IMR-90 (cell line): ENCODE results near the gene ARMH1. TPM values are rescaled to one million over a fixed set of nuclear protein-coding genes. Genes with fewer than 3 reads are reported as not detected.

ENCODE experiments used
- ATAC-seq: fragments of 200-7000 bp; cut with Tn5 transposase; 2 replicates; pipeline ENCODE4 v1.9.1; 2020; ENCODE audit warnings: low read depth, mild to moderate bottlenecking, moderate library complexity
- BruUV-seq: library from RNA; stranded (reverse); fragments of 400-500 nt; replicated peaks from 2 replicates; lab custom pipeline; 2021; lab: Mats Ljungman, UMichigan
- CTCF ChIA-PET: fragments of 300-600 bp; formaldehyde crosslinking; extraction: SDS; loops from one replicate; lab custom pipeline; 2021; ENCODE audit warnings: antibody characterized with exemption; lab: Yijun Ruan, JAX
- POLR2A ChIA-PET: fragments of 300-600 bp; sonication (Branson Sonifier 250); formaldehyde crosslinking; loops from one replicate; lab custom pipeline; 2022; ENCODE audit warnings: antibody characterized with exemption; ENCODE audit not compliant: unreplicated experiment; lab: Charles Lee
- DNase-seq: peaks from one replicate; pipeline ENCODE4 v3.0.0; 2013
- H2AFZ ChIP-seq: replicated peaks from 2 replicates; pipeline ENCODE3; 2013; ENCODE audit warnings: low read length, mild to moderate bottlenecking; ENCODE audit not compliant: poor library complexity
- H2AK5ac ChIP-seq: 2 replicates; pipeline ENCODE4 v1.6.1; 2013; ENCODE audit warnings: low read depth, low read length, inconsistent platforms
- H2AK9ac ChIP-seq: replicated peaks from 2 replicates; pipeline ENCODE3; 2013; ENCODE audit warnings: mild to moderate bottlenecking, low read depth, low read length, moderate library complexity; ENCODE audit not compliant: poor library complexity
- H2BK120ac ChIP-seq: 2 replicates; pipeline ENCODE4 v1.6.1; 2013; ENCODE audit warnings: low read depth, low read length, inconsistent platforms
- H2BK15ac ChIP-seq: 3 replicates; pipeline ENCODE4 v1.6.1; 2013; ENCODE audit warnings: low read depth, low read length, inconsistent platforms
- H2BK20ac ChIP-seq: 2 replicates; pipeline ENCODE4 v1.6.1; 2013; ENCODE audit warnings: low read depth, mild to moderate bottlenecking, inconsistent platforms, low read length, moderate library complexity
- H2BK5ac ChIP-seq: 2 replicates; pipeline ENCODE4 v1.6.1; 2013; ENCODE audit warnings: mild to moderate bottlenecking, low read depth, low read length, inconsistent platforms; ENCODE audit not compliant: poor library complexity, severe bottlenecking
- H3K14ac ChIP-seq: replicated peaks from 2 replicates; pipeline ENCODE4 v1.6.1; 2013; ENCODE audit warnings: low read depth, low read length, inconsistent platforms
- H3K18ac ChIP-seq: 2 replicates; pipeline ENCODE4 v1.6.1; 2013; ENCODE audit warnings: low read depth, low read length, control low read depth
- H3K23ac ChIP-seq: 2 replicates; pipeline ENCODE4 v1.6.1; 2013; ENCODE audit warnings: low read depth, low read length, inconsistent platforms
- H3K27ac ChIP-seq: 2 replicates; pipeline ENCODE4 v1.5.1; 2013; ENCODE audit warnings: mild to moderate bottlenecking, control low read depth, low read length; ENCODE audit not compliant: insufficient read depth
- H3K27me3 ChIP-seq: 2 replicates; pipeline ENCODE4 v1.6.1; 2013; ENCODE audit warnings: low read length; ENCODE audit not compliant: control insufficient read depth, insufficient read depth
- H3K36me3 ChIP-seq: 2 replicates; pipeline ENCODE4 v1.6.1; 2013; ENCODE audit warnings: low read length, mixed read lengths; ENCODE audit not compliant: control insufficient read depth, insufficient read depth
- H3K4ac ChIP-seq: 2 replicates; pipeline ENCODE4 v1.6.1; 2013; ENCODE audit warnings: low read depth, low read length, inconsistent platforms
- H3K4me1 ChIP-seq: 2 replicates; pipeline ENCODE4 v1.6.1; 2013; ENCODE audit warnings: low read length, mixed read lengths; ENCODE audit not compliant: control insufficient read depth, insufficient read depth
- H3K4me2 ChIP-seq: 2 replicates; pipeline ENCODE4 v1.6.1; 2013; ENCODE audit warnings: low read depth, mild to moderate bottlenecking, control low read depth, low read length, moderate library complexity
- H3K4me3 ChIP-seq: 2 replicates; pipeline ENCODE4 v1.5.1; 2013; ENCODE audit warnings: low read depth, mild to moderate bottlenecking, control low read depth, low read length, moderate library complexity; ENCODE audit not compliant: insufficient read depth
- H3K56ac ChIP-seq: 2 replicates; pipeline ENCODE4 v1.6.1; 2013; ENCODE audit warnings: low read length, inconsistent platforms; ENCODE audit not compliant: insufficient read depth; ENCODE audit errors: extremely low read depth
- H3K79me1 ChIP-seq, 2 experiments: 2 replicates each; pipeline ENCODE4 v1.6.1; 2013; ENCODE audit warnings: low read length in 2 of 2, inconsistent platforms in 1 of 2, low read depth in 1 of 2
- H3K9ac ChIP-seq: 2 replicates; pipeline ENCODE4 v1.6.1; 2013; ENCODE audit warnings: low read depth, low read length, control low read depth
- H3K9me1 ChIP-seq: 2 replicates; pipeline ENCODE4 v1.6.1; 2013; ENCODE audit warnings: low read length, inconsistent platforms; ENCODE audit not compliant: insufficient read depth
- H3K9me3 ChIP-seq: 2 replicates; pipeline ENCODE4 v1.6.1; 2013; ENCODE audit warnings: low read length; ENCODE audit not compliant: control insufficient read depth, insufficient read depth
- H4K20me1 ChIP-seq: 2 replicates; pipeline ENCODE4 v1.6.1; 2013; ENCODE audit warnings: low read length, inconsistent platforms; ENCODE audit not compliant: insufficient read depth
- H4K5ac ChIP-seq: 2 replicates; pipeline ENCODE4 v1.6.1; 2013; ENCODE audit warnings: mild to moderate bottlenecking, low read depth, low read length, control low read depth
- H4K8ac ChIP-seq, 2 experiments: 2 replicates each; pipeline ENCODE4 v1.6.1; 2013; ENCODE audit warnings: low read depth in 2 of 2, low read length in 2 of 2, control low read depth in 1 of 2, inconsistent platforms in 1 of 2
- H4K91ac ChIP-seq: 2 replicates; pipeline ENCODE4 v1.6.1; 2013; ENCODE audit warnings: low read depth, low read length, inconsistent platforms; ENCODE audit not compliant: insufficient read depth
- CEBPB ChIP-seq: IDR thresholded peaks from 2 replicates; pipeline ENCODE4 v1.6.1; 2012; ENCODE audit warnings: low read depth, low read length, improper control_type of control experiment
- FOS ChIP-seq: fragments of 150-350 bp; IDR thresholded peaks from 2 replicates; pipeline ENCODE4 v1.6.1; 2016; ENCODE audit warnings: low read depth, low read length
- MAFK ChIP-seq: IDR thresholded peaks from 2 replicates; pipeline ENCODE4 v1.6.1; 2012; ENCODE audit warnings: low read depth, low read length, improper control_type of control experiment
- MAZ ChIP-seq: IDR thresholded peaks from 2 replicates; pipeline ENCODE4 v1.6.1; 2012; ENCODE audit warnings: low read depth, mild to moderate bottlenecking, low read length, improper control_type of control experiment, moderate library complexity, borderline replicate concordance
- WGBS, 2 experiments: methylation state at CpG; one replicate each; pipeline versions ENCODE4 v1.1.5 to v1.1.7; 2013; ENCODE audit warnings: missing lambda C conversion rate in 2 of 2; ENCODE audit not compliant: insufficient read length in 1 of 2; ENCODE audit errors: extremely low coverage in 2 of 2; 5-methylcytosine and 5-hydroxymethylcytosine counted together
- dilution Hi-C: fragments of 300-500 bp; cut with HindIII; formaldehyde crosslinking; loops from one replicate; pipeline ENCODE4 v1.14.3; 2018; ENCODE audit warnings: low sequenced_read_pairs; ENCODE audit not compliant: unreplicated experiment
- in situ Hi-C: fragments of 300-500 bp; cut with MboI; formaldehyde crosslinking; loops from 3 replicates; pipeline ENCODE4 v1.14.3; 2019; ENCODE audit warnings: low sequenced_read_pairs, inconsistent platforms, mixed read lengths
- intact Hi-C: fragments of 100-400 bp; cut with micrococcal nuclease; formaldehyde crosslinking; loops from 2 replicates; pipeline ENCODE4 v1.10.0; 2022
- polyA plus RNA-seq, 3 experiments: library from polyadenylated mRNA; depleted of rRNA; stranded (reverse); fragments of >200 nt; gene quantifications; 2 replicates each; pipeline ENCODE4 v1.2.3, GENCODE V29; 2012; ENCODE audit warnings: low replicate concordance in 1 of 3
- total RNA-seq: library from RNA; depleted of rRNA; stranded (reverse); fragments of >200 nt; gene quantifications from 2 replicates; pipeline ENCODE4 v1.2.3, GENCODE V29; 2012
- TF ChIP-seq, protein P1 (sequence below): conservative IDR thresholded peaks from 2 replicates; pipeline ENCODE4 v1.5.1; 2012; ENCODE audit warnings: mild to moderate bottlenecking, low read depth, low read length, improper control_type of control experiment
- TF ChIP-seq, protein P2 (sequence below): fragments of 150-350 bp; IDR thresholded peaks from 2 replicates; pipeline ENCODE4 v1.6.1; 2017; ENCODE audit warnings: mild to moderate bottlenecking, antibody characterized with exemption, low read length, low read depth
- TF ChIP-seq, protein P3 (sequence below): fragments of 150-350 bp; IDR thresholded peaks from 2 replicates; pipeline ENCODE4 v1.6.1; 2016; ENCODE audit warnings: low read depth, mild to moderate bottlenecking, low read length, moderate library complexity, borderline replicate concordance

The ARMH1 gene
- total and polyA plus RNA-seq, 2 of the 4 experiments (the other 2 are of a cell fraction), result 0.36 to 0.72 TPM

DNA sequence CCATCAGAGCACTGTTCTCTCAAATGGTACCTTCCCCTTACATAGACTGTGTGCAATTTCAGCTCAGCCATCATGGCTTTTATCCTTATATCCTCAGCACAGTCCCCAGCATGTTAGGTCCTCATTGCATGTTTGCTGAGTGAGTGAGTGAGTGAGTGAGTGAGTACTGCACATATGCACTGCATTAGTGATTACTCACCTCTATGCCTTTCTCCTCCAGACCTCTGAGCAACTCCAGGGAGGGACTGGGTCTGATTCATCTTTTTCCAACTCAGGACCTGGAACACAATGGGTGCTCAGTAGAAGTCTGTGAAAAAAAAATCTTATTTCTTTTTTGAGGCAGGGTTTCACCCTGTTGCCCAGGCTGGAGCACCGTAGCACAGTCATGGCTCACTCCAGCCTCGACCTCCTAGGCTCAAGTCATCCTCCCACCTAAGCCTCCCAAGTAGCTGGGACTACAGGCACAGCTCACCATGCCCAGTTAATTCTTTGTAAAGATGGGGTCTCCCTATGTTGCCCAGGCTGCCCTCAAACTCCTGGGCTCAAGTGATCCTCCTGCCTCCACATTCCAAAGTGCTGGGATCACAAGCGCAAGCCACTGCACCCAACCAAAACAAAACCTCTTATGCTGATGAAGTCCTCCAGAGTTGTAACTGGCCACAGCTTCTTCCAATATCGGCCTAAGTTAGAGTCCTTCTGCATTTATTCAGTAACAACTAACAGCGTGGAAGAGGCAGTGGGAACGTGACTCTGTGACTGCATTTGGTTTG is 32.8 kb downstream of the ARMH1 start:
- ChIA-PET POLR2A (no interaction called here), CTCF (interaction anchor here (0.6 to 1.2 kb wide), 2 partner anchors 24 to 488 kb away, joined by 3 read pairs; partner anchors contain the start of gene RNU5D-1)
- Histone ChIP-seq H3K9ac (no peak overlapping the region), H2AK9ac (no peak overlapping the region), H2BK120ac (peak overlapping the region; percentile 75; the same call in 1 of the 2 replicates), H2BK15ac (peak overlapping the region; percentile 7; the same call in 1 of the 3 replicates), H3K79me1 (no peaks in the 10 kb centered on the region), H2BK5ac (peak overlapping the region; percentile 81), H3K27me3 (no peaks in the 10 kb centered on the region), H4K8ac (peak overlapping the region in 1 of 2 experiments; percentile 69; a peak in 2 of 4 replicates), H3K27ac (peak overlapping the region; percentile 33; the same call in 1 of the 2 replicates), H3K23ac (no peak overlapping the region), H4K91ac (no peak overlapping the region), H3K4ac (peak overlapping the region; percentile 37), H3K4me1 (peaks cover 6% of the 10 kb centered on the region), H3K9me3 (no peaks in the 10 kb centered on the region), H3K4me2 (no peak overlapping the region; the same call in 1 of the 2 replicates), H3K14ac (peak overlapping the region; percentile 37), H4K5ac (no peak overlapping the region), H2BK20ac (peak overlapping the region; percentile 43; the same call in 1 of the 2 replicates), H3K56ac (no peak overlapping the region), H3K18ac (peak overlapping the region; percentile 24; the same call in 1 of the 2 replicates), H3K36me3 (no peaks in the 10 kb centered on the region), H3K9me1 (peaks cover 17% of the 10 kb centered on the region), H4K20me1 (no peaks in the 10 kb centered on the region), H3K4me3 (no peak overlapping the region), H2AK5ac (0 out of 2 replicates have a peak overlapping the region, but pooled peaks have one; percentile 56), H2AFZ (peak overlapping the region; percentile 73)
- peak; percentile 94 for DNase-seq
- WGBS, 2 experiments, result no CpG with 5 or more reads among the region's 6 CpGs
- in situ Hi-C loops, result no loop called here
- peak; percentile 90 for ATAC-seq
- no TSS peak for BruUV-seq
- TF ChIP-seq, protein P1, sequence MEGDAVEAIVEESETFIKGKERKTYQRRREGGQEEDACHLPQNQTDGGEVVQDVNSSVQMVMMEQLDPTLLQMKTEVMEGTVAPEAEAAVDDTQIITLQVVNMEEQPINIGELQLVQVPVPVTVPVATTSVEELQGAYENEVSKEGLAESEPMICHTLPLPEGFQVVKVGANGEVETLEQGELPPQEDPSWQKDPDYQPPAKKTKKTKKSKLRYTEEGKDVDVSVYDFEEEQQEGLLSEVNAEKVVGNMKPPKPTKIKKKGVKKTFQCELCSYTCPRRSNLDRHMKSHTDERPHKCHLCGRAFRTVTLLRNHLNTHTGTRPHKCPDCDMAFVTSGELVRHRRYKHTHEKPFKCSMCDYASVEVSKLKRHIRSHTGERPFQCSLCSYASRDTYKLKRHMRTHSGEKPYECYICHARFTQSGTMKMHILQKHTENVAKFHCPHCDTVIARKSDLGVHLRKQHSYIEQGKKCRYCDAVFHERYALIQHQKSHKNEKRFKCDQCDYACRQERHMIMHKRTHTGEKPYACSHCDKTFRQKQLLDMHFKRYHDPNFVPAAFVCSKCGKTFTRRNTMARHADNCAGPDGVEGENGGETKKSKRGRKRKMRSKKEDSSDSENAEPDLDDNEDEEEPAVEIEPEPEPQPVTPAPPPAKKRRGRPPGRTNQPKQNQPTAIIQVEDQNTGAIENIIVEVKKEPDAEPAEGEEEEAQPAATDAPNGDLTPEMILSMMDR, result no peak
- TF ChIP-seq MAZ (no peak), FOS (peak; percentile 54), CEBPB (peak; percentile 51; the same call in 1 of the 2 replicates), MAFK (peak; percentile 43; the same call in 1 of the 2 replicates)
- TF ChIP-seq, protein P2, sequence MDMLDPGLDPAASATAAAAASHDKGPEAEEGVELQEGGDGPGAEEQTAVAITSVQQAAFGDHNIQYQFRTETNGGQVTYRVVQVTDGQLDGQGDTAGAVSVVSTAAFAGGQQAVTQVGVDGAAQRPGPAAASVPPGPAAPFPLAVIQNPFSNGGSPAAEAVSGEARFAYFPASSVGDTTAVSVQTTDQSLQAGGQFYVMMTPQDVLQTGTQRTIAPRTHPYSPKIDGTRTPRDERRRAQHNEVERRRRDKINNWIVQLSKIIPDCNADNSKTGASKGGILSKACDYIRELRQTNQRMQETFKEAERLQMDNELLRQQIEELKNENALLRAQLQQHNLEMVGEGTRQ, result no peak
- TF ChIP-seq, protein P3, sequence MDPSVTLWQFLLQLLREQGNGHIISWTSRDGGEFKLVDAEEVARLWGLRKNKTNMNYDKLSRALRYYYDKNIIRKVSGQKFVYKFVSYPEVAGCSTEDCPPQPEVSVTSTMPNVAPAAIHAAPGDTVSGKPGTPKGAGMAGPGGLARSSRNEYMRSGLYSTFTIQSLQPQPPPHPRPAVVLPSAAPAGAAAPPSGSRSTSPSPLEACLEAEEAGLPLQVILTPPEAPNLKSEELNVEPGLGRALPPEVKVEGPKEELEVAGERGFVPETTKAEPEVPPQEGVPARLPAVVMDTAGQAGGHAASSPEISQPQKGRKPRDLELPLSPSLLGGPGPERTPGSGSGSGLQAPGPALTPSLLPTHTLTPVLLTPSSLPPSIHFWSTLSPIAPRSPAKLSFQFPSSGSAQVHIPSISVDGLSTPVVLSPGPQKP, result no peak
- intact Hi-C loops, result no loop called here
- dilution Hi-C loops, result no loop called here
